KMS-11 (cell line): ENCODE results near the gene EBF4.

Experiments used
- H2AFZ ChIP-seq: fragments of 200-600 bp; sonication (generic); 2 replicates; pipeline ENCODE4 v1.6.1; 2016; ENCODE audit warnings: antibody characterized with exemption, mixed run types, low read depth
- H3K27ac ChIP-seq: fragments of 200-600 bp; sonication (generic); 2 replicates; pipeline ENCODE4 v1.6.1; 2016; ENCODE audit warnings: mild to moderate bottlenecking, mixed run types
- H3K27me3 ChIP-seq: fragments of 200-600 bp; sonication (generic); 2 replicates; pipeline ENCODE4 v1.6.1; 2017; ENCODE audit warnings: mild to moderate bottlenecking, low read depth, mixed run types, moderate library complexity; ENCODE audit not compliant: insufficient read depth
- H3K36me3 ChIP-seq: fragments of 200-600 bp; sonication (generic); 2 replicates; pipeline ENCODE4 v1.6.1; 2017; ENCODE audit warnings: mild to moderate bottlenecking, mixed run types; ENCODE audit not compliant: insufficient read depth
- H3K4me1 ChIP-seq: fragments of 200-600 bp; sonication (generic); 2 replicates; pipeline ENCODE4 v1.6.1; 2016; ENCODE audit warnings: mild to moderate bottlenecking, low read depth, mixed run types; ENCODE audit not compliant: poor library complexity, severe bottlenecking
- H3K4me2 ChIP-seq: fragments of 200-600 bp; sonication (generic); 2 replicates; pipeline ENCODE4 v1.7.0; 2016; ENCODE audit warnings: mild to moderate bottlenecking, mixed run types
- H3K4me3 ChIP-seq: fragments of 200-600 bp; sonication (generic); IDR thresholded peaks from 2 replicates; pipeline ENCODE4 v1.6.1; 2017; ENCODE audit warnings: low read depth, low read length, mixed read lengths; ENCODE audit not compliant: insufficient read depth
- H3K79me2 ChIP-seq: fragments of 200-600 bp; sonication (generic); 2 replicates; pipeline ENCODE4 v1.6.1; 2016; ENCODE audit warnings: low read depth, mixed run types; ENCODE audit not compliant: insufficient read depth
- H3K9ac ChIP-seq: fragments of 200-600 bp; sonication (generic); 2 replicates; pipeline ENCODE4 v1.6.1; 2016; ENCODE audit warnings: mild to moderate bottlenecking, mixed run types
- H4K20me1 ChIP-seq: fragments of 200-600 bp; sonication (generic); 2 replicates; pipeline ENCODE4 v1.6.1; 2016; ENCODE audit warnings: mild to moderate bottlenecking, mixed run types; ENCODE audit not compliant: insufficient read depth
- CTCF ChIP-seq: fragments of 200-600 bp; sonication (generic); conservative IDR thresholded peaks from 2 replicates; pipeline ENCODE4 v1.6.1; 2017; ENCODE audit warnings: low read depth, mild to moderate bottlenecking, antibody characterized with exemption, low read length, moderate library complexity, mixed read lengths

EBF4 gene

GRCh38 chr20:2798814-2799213 is 106.2 kb downstream of the EBF4 start:
- Histone ChIP-seq H3K27me3 (no peaks in the 10 kb centered on the region), H3K4me1 (no peaks in the 10 kb centered on the region), H3K9ac (no peak overlapping the region), H3K4me3 (no peak overlapping the region), H3K36me3 (no peaks in the 10 kb centered on the region), H3K27ac (no peak overlapping the region), H3K79me2 (no peaks in the 10 kb centered on the region), H2AFZ (no peak overlapping the region), H3K4me2 (no peak overlapping the region), H4K20me1 (no peaks in the 10 kb centered on the region)
- no peak for TF ChIP-seq CTCF

- TF ChIP-seq CTCF, result no peak
- Histone ChIP-seq H3K27me3 (no peaks in the 10 kb centered on the region), H4K20me1 (no peaks in the 10 kb centered on the region), H3K4me2 (no peak overlapping the region), H3K27ac (no peak overlapping the region), H3K9ac (no peak overlapping the region), H3K36me3 (no peaks in the 10 kb centered on the region), H3K4me1 (no peaks in the 10 kb centered on the region), H2AFZ (no peak overlapping the region), H3K4me3 (no peak overlapping the region), H3K79me2 (no peaks in the 10 kb centered on the region)
Observed at GRCh38 chr20:2799271-2799670, 106.7 kb downstream of the EBF4 start.

GRCh38 chr20:2799688-2800520 is 107.3 kb downstream of the EBF4 start:
- Histone ChIP-seq H3K36me3 (no peaks in the 10 kb centered on the region), H3K79me2 (no peaks in the 10 kb centered on the region), H3K4me3 (no peak overlapping the region), H2AFZ (no peak overlapping the region), H3K4me2 (no peak overlapping the region), H3K4me1 (no peaks in the 10 kb centered on the region), H3K27ac (no peak overlapping the region), H4K20me1 (no peaks in the 10 kb centered on the region), H3K27me3 (no peaks in the 10 kb centered on the region), H3K9ac (no peak overlapping the region)
- TF ChIP-seq CTCF, result no peak

GRCh38 chr20:2800521-2801285 is 108.1 kb downstream of the EBF4 start, which contains the start of gene CPXM1:
CPXM1 (minus strand) TSS chr20:2800627; CDS start chr20:2800572, 55 bp downstream.
- no peaks in the 10 kb centered on the region for H4K20me1 ChIP-seq
- no peaks in the 10 kb centered on the region for H3K4me1 ChIP-seq
- no peak within 1 kb of the TSS for H3K9ac ChIP-seq
- H3K36me3 ChIP-seq, result no peaks in the 10 kb centered on the region
- H3K27ac ChIP-seq, result no peak within 1 kb of the TSS
- no peaks in the 10 kb centered on the region for H3K79me2 ChIP-seq
- H3K27me3 ChIP-seq, result no peaks in the 10 kb centered on the region
- H2AFZ ChIP-seq, result no peak within 1 kb of the TSS
- no peak for TF ChIP-seq CTCF
- H3K4me3 ChIP-seq, result no peak within 1 kb of the TSS
- no peak within 1 kb of the TSS for H3K4me2 ChIP-seq
